H1 (cell line): Measurements from ENCODE around the gene ROBO2. TPM values are rescaled to one million over a fixed set of nuclear protein-coding genes. Genes with fewer than 3 reads are reported as not detected.

Experiments used
- CTCF ChIA-PET: fragments of 300-600 bp; sonication (Branson Sonifier 250); formaldehyde crosslinking; loops from one replicate; lab custom pipeline; 2021; ENCODE audit not compliant: partially characterized antibody; lab: Charles Lee
- POLR2A ChIA-PET: fragments of 300-600 bp; sonication (Branson Sonifier 250); formaldehyde crosslinking; loops from one replicate; lab custom pipeline; 2021; ENCODE audit warnings: inconsistent platforms; ENCODE audit not compliant: partially characterized antibody; lab: Charles Lee
- DNase-seq, 2 experiments: peaks; one replicate each; pipeline versions ENCODE4 v3.0.0 to v3.0.0-alpha.2; 2010 to 2022; ENCODE audit warnings: low spot score in 2 of 2, low read depth in 1 of 2, mixed read lengths in 1 of 2
- FAIRE-seq: peaks from 2 replicates; lab custom pipeline; 2011; peaks lifted over from hg19 to GRCh38; lab: Jason Lieb, UNC
- H2AFZ ChIP-seq: 2 replicates; pipeline ENCODE4 v1.8.1; 2012; ENCODE audit warnings: low read length, inconsistent platforms
- H2AK5ac ChIP-seq: 2 replicates; pipeline ENCODE4 v1.6.1; 2013; ENCODE audit warnings: low read depth, low read length
- H2BK120ac ChIP-seq: replicated peaks from 2 replicates; pipeline ENCODE3; 2013; ENCODE audit warnings: low read depth, low read length, inconsistent platforms
- H2BK12ac ChIP-seq: 2 replicates; pipeline ENCODE4 v1.6.1; 2013; ENCODE audit warnings: low read depth, low read length
- H2BK15ac ChIP-seq: 2 replicates; pipeline ENCODE4 v1.6.1; 2013; ENCODE audit warnings: low read length
- H2BK20ac ChIP-seq: 2 replicates; pipeline ENCODE4 v1.6.1; 2013; ENCODE audit warnings: low read length
- H2BK5ac ChIP-seq: 2 replicates; pipeline ENCODE4 v1.6.1; 2013; ENCODE audit warnings: low read depth, low read length
- H3K14ac ChIP-seq: 2 replicates; pipeline ENCODE4 v1.6.1; 2013; ENCODE audit warnings: inconsistent platforms; ENCODE audit not compliant: insufficient read length
- H3K18ac ChIP-seq: 2 replicates; pipeline ENCODE4 v1.6.1; 2013; ENCODE audit warnings: low read length; ENCODE audit errors: extremely low read depth
- H3K23ac ChIP-seq: 2 replicates; pipeline ENCODE4 v1.6.1; 2013; ENCODE audit warnings: inconsistent platforms; ENCODE audit not compliant: insufficient read length
- H3K23me2 ChIP-seq: 2 replicates; pipeline ENCODE4 v1.6.1; 2013; ENCODE audit warnings: low read depth, low read length
- H3K27ac ChIP-seq: 2 replicates; pipeline ENCODE4 v1.6.1; 2011; ENCODE audit warnings: low read depth, low read length, inconsistent platforms
- H3K27me3 ChIP-seq, 4 experiments: replicated peaks in 1 of 4; 1 replicate in 1 of 4; 2 replicates in 3 of 4; pipeline versions ENCODE4 v1.6.1 to v1.8.1; 2011 to 2013; ENCODE audit warnings: low read length in 3 of 4, mild to moderate bottlenecking in 3 of 4, inconsistent platforms in 2 of 4, mixed read lengths in 2 of 4, moderate library complexity in 1 of 4; ENCODE audit not compliant: control insufficient read depth in 3 of 4, insufficient read depth in 3 of 4; ENCODE audit errors: extremely low read depth in 1 of 4
- H3K36me3 ChIP-seq, 4 experiments: 2 replicates each; pipeline versions ENCODE4 v1.6.1 to v1.8.1; 2011 to 2013; ENCODE audit warnings: mild to moderate bottlenecking in 4 of 4, low read length in 3 of 4, moderate library complexity in 2 of 4, control low read depth in 1 of 4, inconsistent platforms in 1 of 4; ENCODE audit not compliant: insufficient read depth in 4 of 4, control insufficient read depth in 2 of 4
- H3K4ac ChIP-seq: replicated peaks from 2 replicates; pipeline ENCODE3; 2013; ENCODE audit warnings: low read length, low read depth, mixed read lengths, inconsistent platforms; ENCODE audit not compliant: insufficient read length
- H3K4me1 ChIP-seq, 4 experiments: replicated peaks in 1 of 4; 1 replicate in 1 of 4; 2 replicates in 3 of 4; pipeline versions ENCODE4 v1.6.1 to v1.8.1; 2011 to 2013; ENCODE audit warnings: low read length in 3 of 4, inconsistent platforms in 2 of 4, mixed read lengths in 1 of 4; ENCODE audit not compliant: insufficient read depth in 4 of 4, control insufficient read depth in 3 of 4
- H3K4me2 ChIP-seq, 2 experiments: 2 replicates each; pipeline versions ENCODE4 v1.6.1 to v1.8.1; 2011 to 2013; ENCODE audit warnings: low read depth in 2 of 2, low read length in 2 of 2, control low read depth in 1 of 2, inconsistent platforms in 1 of 2, mild to moderate bottlenecking in 1 of 2; ENCODE audit not compliant: insufficient read depth in 1 of 2
- H3K4me3 ChIP-seq, 4 experiments: fragments of 200-600, 300-600 bp in 1 of 4; sonication (generic), shearing (Covaris generic), sonication (Bioruptor Twin) in 1 of 4; 2 replicates each; pipeline versions ENCODE4 v1.5.1 to v1.8.1; 2011 to 2016; ENCODE audit warnings: low read length in 4 of 4, low read depth in 3 of 4, control low read depth in 2 of 4, inconsistent platforms in 2 of 4, mild to moderate bottlenecking in 2 of 4, mixed read lengths in 1 of 4, moderate library complexity in 1 of 4; ENCODE audit not compliant: insufficient read depth in 2 of 4; ENCODE audit errors: extremely low read depth in 1 of 4
- H3K56ac ChIP-seq: replicated peaks from 2 replicates; pipeline ENCODE3; 2013; ENCODE audit warnings: low read depth, mild to moderate bottlenecking, mixed read lengths, low read length, inconsistent platforms; ENCODE audit not compliant: insufficient read length
- H3K79me1 ChIP-seq: 2 replicates; pipeline ENCODE4 v1.6.1; 2013; ENCODE audit warnings: low read depth, low read length, control low read depth
- H3K79me2 ChIP-seq, 2 experiments: 2 replicates each; pipeline versions ENCODE4 v1.6.1 to v1.8.1; 2012 to 2013; ENCODE audit warnings: low read length in 2 of 2, mild to moderate bottlenecking in 2 of 2, inconsistent platforms in 1 of 2; ENCODE audit not compliant: insufficient read depth in 2 of 2, control insufficient read depth in 1 of 2
- H3K9ac ChIP-seq, 4 experiments: replicated peaks in 1 of 4; 1 replicate in 1 of 4; 2 replicates in 3 of 4; pipeline versions ENCODE4 v1.6.1 to v1.8.1; 2011 to 2013; ENCODE audit warnings: low read depth in 3 of 4, low read length in 3 of 4, control low read depth in 2 of 4, mild to moderate bottlenecking in 2 of 4, moderate library complexity in 2 of 4, inconsistent platforms in 1 of 4; ENCODE audit errors: extremely low read depth in 1 of 4
- H3K9me3 ChIP-seq, 2 experiments: 2 replicates each; pipeline versions ENCODE4 v1.6.1 to v1.8.1; 2012 to 2013; ENCODE audit warnings: mild to moderate bottlenecking in 2 of 2, moderate library complexity in 2 of 2, control low read depth in 1 of 2, inconsistent platforms in 1 of 2, low read depth in 1 of 2, low read length in 1 of 2, mixed read lengths in 1 of 2; ENCODE audit not compliant: insufficient read depth in 2 of 2
- H4K20me1 ChIP-seq, 2 experiments: replicated peaks in 1 of 2; 2 replicates each; pipeline versions ENCODE3 to v1.8.1; 2011 to 2013; ENCODE audit warnings: inconsistent platforms in 2 of 2, low read length in 2 of 2, mild to moderate bottlenecking in 1 of 2; ENCODE audit not compliant: insufficient read depth in 2 of 2, control insufficient read depth in 1 of 2
- H4K5ac ChIP-seq: 2 replicates; pipeline ENCODE4 v1.6.1; 2013; ENCODE audit warnings: low read length, low read depth, mixed read lengths, inconsistent platforms; ENCODE audit not compliant: insufficient read length
- H4K8ac ChIP-seq: 2 replicates; pipeline ENCODE4 v1.8.0; 2013; ENCODE audit warnings: mild to moderate bottlenecking, moderate library complexity, low read length, inconsistent platforms; ENCODE audit not compliant: insufficient read depth; ENCODE audit errors: extremely low read depth
- H4K91ac ChIP-seq: replicated peaks from 2 replicates; pipeline ENCODE3; 2013; ENCODE audit warnings: low read length, mixed read lengths, inconsistent platforms; ENCODE audit not compliant: insufficient read length
- BRCA1 ChIP-seq: IDR thresholded peaks from 2 replicates; pipeline ENCODE4 v1.6.1; 2012; ENCODE audit warnings: low read depth, low read length, improper control_type of control experiment
- E2F6 ChIP-seq: IDR thresholded peaks from 2 replicates; pipeline ENCODE4 v1.6.1; 2012; ENCODE audit warnings: inconsistent platforms
- JUN ChIP-seq: IDR thresholded peaks from 2 replicates; pipeline ENCODE4 v1.6.1; 2011; ENCODE audit warnings: low read depth, mild to moderate bottlenecking, improper control_type of control experiment, low read length
- KDM5A ChIP-seq: fragments of 200-600 bp; IDR thresholded peaks from 2 replicates; pipeline ENCODE4 v1.7.1; 2012; ENCODE audit warnings: mild to moderate bottlenecking, low read length, inconsistent platforms, mixed read lengths
- MAFK ChIP-seq: IDR thresholded peaks from 2 replicates; pipeline ENCODE4 v1.6.1; 2012; ENCODE audit warnings: low read depth, mild to moderate bottlenecking, improper control_type of control experiment, low read length
- MAX ChIP-seq: IDR thresholded peaks from 2 replicates; pipeline ENCODE4 v1.6.1; 2012; ENCODE audit warnings: inconsistent platforms
- TAF7 ChIP-seq: optimal IDR thresholded peaks from 2 replicates; pipeline ENCODE3; 2011; ENCODE audit warnings: low read depth, mild to moderate bottlenecking, inconsistent platforms, low read length, moderate library complexity, borderline replicate concordance
- YY1 ChIP-seq: IDR thresholded peaks from 2 replicates; pipeline ENCODE4 v1.6.1; 2011; ENCODE audit warnings: low read depth, mild to moderate bottlenecking, low read length
- WGBS, 2 experiments: shearing (Covaris generic) in 1 of 2; methylation state at CpG; one replicate each; pipeline versions ENCODE4 v1.1.6 to v1.1.7; 2013 to 2015; ENCODE audit warnings: low lambda C conversion rate in 2 of 2, mixed read lengths in 2 of 2, inconsistent platforms in 1 of 2, low coverage in 1 of 2, missing lambda C conversion rate in 1 of 2; ENCODE audit not compliant: insufficient replicate concordance in 2 of 2, insufficient coverage in 1 of 2, insufficient read length in 1 of 2; ENCODE audit errors: extremely low coverage in 1 of 2, missing lambda C conversion rate in 1 of 2; 5-methylcytosine and 5-hydroxymethylcytosine counted together
- polyA plus RNA-seq, 7 experiments: library from polyadenylated mRNA; depleted of rRNA in 3 of 7; stranded (reverse) in 5 of 7; unstranded in 2 of 7; fragments of >200 nt in 5 of 7; fragments of 200-250 nt in 2 of 7; gene quantifications; 1 replicate in 5 of 7; 2 replicates in 1 of 7; 4 replicates in 1 of 7; pipeline versions ENCODE4 v1.2.1 to v1.2.3, GENCODE V29; 2011 to 2013; ENCODE audit warnings: missing spikeins in 2 of 7, mixed read lengths in 2 of 7
- total RNA-seq: library from RNA; stranded (reverse); fragmentation: NEBNext Ultra II Directional; extraction: Animal tissue kit (Norgen Biotek cat#: 25700); gene quantifications from 2 replicates; pipeline ENCODE4 v1.2.1, GENCODE V29; 2021

The ROBO2 gene
- total and polyA plus RNA-seq, 2 of the 8 experiments (the other 6 are each of a cell fraction or from before 2014, with no cell fraction given) = 1.5 to 2.9 TPM

GRCh38 chr3:77412584-77412983 lies 372.7 kb downstream of the ROBO2 start:
- Histone ChIP-seq H3K27ac (no peak overlapping the region), H3K4ac (no peak overlapping the region), H4K20me1 (no peaks in the 10 kb centered on the region), H2BK120ac (no peak overlapping the region), H3K36me3 (no peaks in the 10 kb centered on the region), H3K9me3 (no peaks in the 10 kb centered on the region), H4K91ac (no peak overlapping the region), H2BK12ac (no peak overlapping the region), H3K18ac (no peak overlapping the region; the same call in 1 of the 2 replicates), H3K27me3 (no peaks in the 10 kb centered on the region), H2BK15ac (no peak overlapping the region), H3K79me2 (no peaks in the 10 kb centered on the region), H3K9ac (no peak overlapping the region), H2AK5ac (no peak overlapping the region), H3K4me3 (no peak overlapping the region), H3K79me1 (no peaks in the 10 kb centered on the region), H2BK20ac (no peak overlapping the region), H3K56ac (no peak overlapping the region), H4K8ac (no peak overlapping the region), H2BK5ac (no peak overlapping the region), H2AFZ (no peak overlapping the region), H4K5ac (no peak overlapping the region), H3K23me2 (no peaks in the 10 kb centered on the region), H3K14ac (no peak overlapping the region), H3K4me1 (no peaks in the 10 kb centered on the region), H3K4me2 (no peak overlapping the region), H3K23ac (no peak overlapping the region)
- TF ChIP-seq JUN = no peak
- TF ChIP-seq MAX = no peak
- TF ChIP-seq YY1 = no peak
- no peak for TF ChIP-seq MAFK
- no peak for TF ChIP-seq E2F6
- TF ChIP-seq BRCA1 = no peak
- TF ChIP-seq KDM5A = no peak
- no peak for TF ChIP-seq TAF7
- FAIRE-seq (no peak), DNase-seq (no peak)
- POLR2A ChIA-PET = no interaction called here
- CTCF ChIA-PET = interaction anchor here (2.2 kb wide), 1 partner anchor 92 kb away, joined by 5 read pairs; no protein-coding TSS in a partner anchor
- 87% methylated on average over 2 of the region's 2 CpGs; no CpG with 5 or more reads in 1 of the 2 experiments for WGBS, 2 experiments
